Heart left ventricle (tissue), 13 donors: ENCODE results near the gene COL16A1.

Experiments
- POLR2A ChIP-seq, 2 donors: fragments of 450-650 bp; IDR thresholded peaks; one replicate each; pipeline ENCODE4 v1.6.1; 2017; ENCODE audit warnings: antibody characterized with exemption in 2 of 2, mild to moderate bottlenecking in 2 of 2, moderate library complexity in 2 of 2
- TF ChIP-seq, protein P1 (sequence below), 12 donors: fragments of 200-600 bp; sonication (generic) in 4 of 12; IDR thresholded peaks; one replicate each; pipeline versions ENCODE4 v1.5.0 to v1.8.0; 2018 to 2022; ENCODE audit warnings: antibody characterized with exemption in 12 of 12, mild to moderate bottlenecking in 5 of 12
- donor health status: ischemic (EF 13 %, LVEDD 7.1; RV severe dilation, severe dysfunction).
- donor health status: DM: no; HTN: yes; CAD: no.
- donor health status: DM: no; HTN: no; CAD: no.
- donor health status: ischemic (EF 25% LVEDD 6.9; RV normal size, moderate dysfunction).
- donor health status: ischemic (EF 25% LVEDD 5.7; RV mildly dilated, moderate dysfunction).
- donor health status: ischemic (EF 35%, LVEDD 5.7; RV mildly dilated, moderate dysfunction).
- donor health status: nonischemic (EF 11% LVEDD 7.7; RV severe dilation, severe dysfunction).
- donor health status: DM: yes; HTN: yes; CAD: no.
- donor health status: PGD.
- donor health status: ischemic (EF 29% LVEDD 5.4; RV normal size, mild dysfunction).
- donor health status: nonischemic (EF 23%, LVEDD 6.1; RV moderate dilation, normal function).

DNA sequence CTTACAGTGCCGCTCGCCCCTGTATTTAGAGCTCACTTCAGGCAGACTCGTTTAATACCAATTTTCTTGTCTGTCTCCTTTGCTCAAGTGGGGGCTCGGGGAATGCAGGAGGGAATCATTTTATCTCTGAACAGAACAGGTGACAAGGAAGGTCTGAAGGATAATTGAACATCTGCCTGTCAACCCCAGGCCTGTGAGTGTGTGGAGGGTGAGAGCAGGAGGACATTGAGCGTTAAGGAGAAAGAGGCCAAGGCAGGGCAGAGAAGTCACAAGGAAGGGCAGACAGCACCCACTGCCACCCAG is 49.4 kb downstream of the COL16A1 start:
- TF ChIP-seq, protein P1, sequence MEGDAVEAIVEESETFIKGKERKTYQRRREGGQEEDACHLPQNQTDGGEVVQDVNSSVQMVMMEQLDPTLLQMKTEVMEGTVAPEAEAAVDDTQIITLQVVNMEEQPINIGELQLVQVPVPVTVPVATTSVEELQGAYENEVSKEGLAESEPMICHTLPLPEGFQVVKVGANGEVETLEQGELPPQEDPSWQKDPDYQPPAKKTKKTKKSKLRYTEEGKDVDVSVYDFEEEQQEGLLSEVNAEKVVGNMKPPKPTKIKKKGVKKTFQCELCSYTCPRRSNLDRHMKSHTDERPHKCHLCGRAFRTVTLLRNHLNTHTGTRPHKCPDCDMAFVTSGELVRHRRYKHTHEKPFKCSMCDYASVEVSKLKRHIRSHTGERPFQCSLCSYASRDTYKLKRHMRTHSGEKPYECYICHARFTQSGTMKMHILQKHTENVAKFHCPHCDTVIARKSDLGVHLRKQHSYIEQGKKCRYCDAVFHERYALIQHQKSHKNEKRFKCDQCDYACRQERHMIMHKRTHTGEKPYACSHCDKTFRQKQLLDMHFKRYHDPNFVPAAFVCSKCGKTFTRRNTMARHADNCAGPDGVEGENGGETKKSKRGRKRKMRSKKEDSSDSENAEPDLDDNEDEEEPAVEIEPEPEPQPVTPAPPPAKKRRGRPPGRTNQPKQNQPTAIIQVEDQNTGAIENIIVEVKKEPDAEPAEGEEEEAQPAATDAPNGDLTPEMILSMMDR (IDR thresholded peaks at IDR 0.05) = no peak
- TF ChIP-seq POLR2A (IDR thresholded peaks at IDR 0.05) = no peak
